ENCODE results near the gene PRMT6. TPM values are rescaled to one million over a fixed set of nuclear protein-coding genes. Genes with fewer than 3 reads are reported as not detected.
A peak's percentile ranks its signal among the peaks of the same experiment; 100 is the strongest.

PRMT6 gene
- total RNA-seq, 2 donors from 2014 or later: 26.0 to 27.6 TPM

DNA sequence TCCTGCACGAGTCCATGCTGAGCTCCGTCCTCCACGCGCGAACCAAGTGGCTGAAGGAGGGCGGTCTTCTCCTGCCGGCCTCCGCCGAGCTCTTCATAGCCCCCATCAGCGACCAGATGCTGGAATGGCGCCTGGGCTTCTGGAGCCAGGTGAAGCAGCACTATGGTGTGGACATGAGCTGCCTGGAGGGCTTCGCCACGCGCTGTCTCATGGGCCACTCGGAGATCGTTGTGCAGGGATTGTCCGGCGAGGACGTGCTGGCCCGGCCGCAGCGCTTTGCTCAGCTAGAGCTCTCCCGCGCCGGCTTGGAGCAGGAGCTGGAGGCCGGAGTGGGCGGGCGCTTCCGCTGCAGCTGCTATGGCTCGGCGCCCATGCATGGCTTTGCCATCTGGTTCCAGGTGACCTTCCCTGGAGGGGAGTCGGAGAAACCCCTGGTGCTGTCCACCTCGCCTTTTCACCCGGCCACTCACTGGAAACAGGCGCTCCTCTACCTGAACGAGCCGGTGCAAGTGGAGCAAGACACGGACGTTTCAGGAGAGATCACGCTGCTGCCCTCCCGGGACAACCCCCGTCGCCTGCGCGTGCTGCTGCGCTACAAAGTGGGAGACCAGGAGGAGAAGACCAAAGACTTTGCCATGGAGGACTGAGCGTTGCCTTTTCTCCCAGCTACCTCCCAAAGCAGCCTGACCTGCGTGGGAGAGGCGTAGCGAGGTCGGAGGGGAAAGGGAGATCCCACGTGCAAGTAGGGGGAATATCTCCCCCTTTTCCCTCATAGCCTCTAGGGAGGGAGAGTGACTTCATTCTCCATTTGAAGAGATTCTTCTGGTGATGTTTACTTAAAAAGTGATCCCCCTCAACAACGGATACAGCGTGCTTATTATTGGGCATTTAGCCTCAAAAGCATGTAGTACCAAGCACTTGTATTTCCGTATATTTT is 991 bp downstream of the PRMT6 start:
- DNase-seq: peak; percentile 85
- peak overlapping the region; percentile 97 for H3K27ac Mint-ChIP-seq
- WGBS, 2 experiments (ENCODE audit: insufficient coverage in 1 of 2, insufficient read length in 1 of 2): 4 to 7% methylated on average over 30 to 50 of the region's 55 CpGs
- Histone ChIP-seq H3K9me3 (ENCODE audit: control insufficient read depth, low read length) (peaks cover 6% of the 10 kb centered on the region), H3K36me3 (ENCODE audit: control insufficient read depth, insufficient read depth, low read length) (peaks cover 8% of the 10 kb centered on the region), H3K27ac (ENCODE audit: low read depth, low read length) (peak overlapping the region; percentile 78), H3K4me3 (ENCODE audit: low read length) (peak overlapping the region; percentile 94), H3K27me3 (ENCODE audit: control insufficient read depth, insufficient read depth, low read length, poor library complexity, severe bottlenecking) (no peaks in the 10 kb centered on the region), H3K4me1 (ENCODE audit: control insufficient read depth, insufficient read depth, low read length) (peaks cover 4% of the 10 kb centered on the region), H3K9ac (ENCODE audit: extremely low read depth, low read length, poor library complexity, severe bottlenecking) (peak overlapping the region; percentile 61)
- peaks cover 9% of the 10 kb centered on the region for H3K36me3 Mint-ChIP-seq (ENCODE audit: low read depth)
- H3K4me1 Mint-ChIP-seq: peaks cover 20% of the 10 kb centered on the region
- peak overlapping the region; percentile 93 for H3K4me3 Mint-ChIP-seq
- no peaks in the 10 kb centered on the region for H3K27me3 Mint-ChIP-seq (ENCODE audit: insufficient read depth)
- peaks cover 4% of the 10 kb centered on the region for H3K9me3 Mint-ChIP-seq
- no peak for TF ChIP-seq CTCF (conservative IDR thresholded peaks at IDR 0.05)

DNA sequence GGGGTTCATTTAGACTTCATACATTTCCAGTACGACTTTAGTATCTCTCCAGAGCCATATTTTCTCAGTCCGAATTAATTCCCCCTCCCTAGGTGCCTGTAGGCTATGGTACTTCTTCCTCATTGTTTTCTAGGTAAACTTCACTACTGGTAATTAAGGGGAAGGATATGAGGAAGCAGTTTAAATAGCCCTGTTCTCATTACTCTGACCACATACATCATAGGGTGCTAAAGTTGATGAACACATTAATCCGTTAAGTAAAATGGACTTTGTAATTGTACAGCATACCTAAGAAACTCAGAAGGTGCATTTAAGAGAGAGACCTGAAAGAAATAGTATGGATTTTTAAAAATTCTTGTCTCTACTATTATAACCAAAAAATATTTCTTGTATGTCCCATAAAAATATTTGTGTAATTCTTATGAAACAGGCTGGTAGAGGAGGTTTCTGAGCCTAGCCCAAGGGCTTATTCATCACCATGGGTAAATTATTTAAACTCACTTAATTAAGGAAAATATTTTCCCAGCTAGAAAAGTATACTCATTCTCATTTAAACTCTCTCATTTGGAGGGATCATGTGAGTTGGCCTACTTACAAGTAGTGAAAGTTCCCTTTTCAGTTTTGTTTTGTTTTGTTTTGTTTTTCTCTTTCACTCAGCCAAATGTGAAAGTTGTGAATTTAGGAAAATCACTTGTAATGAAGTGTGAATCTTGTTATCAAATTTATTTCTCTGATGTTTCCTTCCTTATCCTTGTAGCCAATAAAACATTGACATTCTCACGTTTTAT is 2.0 kb downstream of the PRMT6 start:
- Mint-ChIP-seq H3K27ac (no peak overlapping the region), H3K27me3 (ENCODE audit: insufficient read depth) (no peaks in the 10 kb centered on the region), H3K4me1 (peaks cover 20% of the 10 kb centered on the region), H3K9me3 (peaks cover 4% of the 10 kb centered on the region), H3K4me3 (peak overlapping the region; percentile 93), H3K36me3 (ENCODE audit: low read depth) (peaks cover 9% of the 10 kb centered on the region)
- no peaks in the 10 kb centered on the region for H3K27me3 ChIP-seq (ENCODE audit: control insufficient read depth, insufficient read depth, low read length, poor library complexity, severe bottlenecking)
- H3K36me3 ChIP-seq (ENCODE audit: control insufficient read depth, insufficient read depth, low read length): peaks cover 8% of the 10 kb centered on the region
- TF ChIP-seq CTCF (conservative IDR thresholded peaks at IDR 0.05): no peak
- no peak overlapping the region for H3K27ac ChIP-seq (ENCODE audit: low read depth, low read length)
- no peak overlapping the region for H3K9ac ChIP-seq (ENCODE audit: extremely low read depth, low read length, poor library complexity, severe bottlenecking)
- WGBS, 2 experiments (ENCODE audit: insufficient coverage in 1 of 2, insufficient read length in 1 of 2): 87% methylated on average over 3 of the region's 4 CpGs; no CpG with 5 or more reads in 1 of the 2 experiments
- peaks cover 4% of the 10 kb centered on the region for H3K4me1 ChIP-seq (ENCODE audit: control insufficient read depth, insufficient read depth, low read length)
- no peak for DNase-seq
- peak overlapping the region; percentile 94 for H3K4me3 ChIP-seq (ENCODE audit: low read length)
- H3K9me3 ChIP-seq (ENCODE audit: control insufficient read depth, low read length): peaks cover 6% of the 10 kb centered on the region

DNA sequence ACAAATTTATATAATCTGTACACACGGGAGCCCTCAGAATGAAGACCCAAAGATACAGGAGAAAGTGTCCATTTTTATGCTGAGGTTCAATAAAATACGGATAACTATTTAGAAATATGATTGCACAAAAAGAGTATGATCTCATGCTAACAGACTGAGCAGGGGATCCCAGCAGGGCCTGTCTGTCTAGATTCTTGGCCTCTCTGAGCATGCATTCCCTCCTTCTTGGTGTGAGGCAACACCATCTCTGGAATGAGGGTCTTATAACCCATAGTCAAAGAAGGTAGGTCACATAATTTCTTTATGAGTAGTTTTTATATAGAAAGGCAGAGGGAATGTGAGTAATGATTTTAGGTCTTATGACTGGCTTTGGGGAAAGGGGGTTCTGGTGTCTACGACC is 5.4 kb downstream of the PRMT6 start:
- WGBS, 2 experiments (ENCODE audit: insufficient coverage in 1 of 2, insufficient read length in 1 of 2): 86 to 93% methylated on average over 1 to 3 of the region's 3 CpGs

More for the DNA sequence above, 5.4 kb downstream of the PRMT6 start:
- H3K4me1 Mint-ChIP-seq: peaks cover 22% of the 10 kb centered on the region
- no peak for DNase-seq
- no peaks in the 10 kb centered on the region for H3K9me3 Mint-ChIP-seq
- H3K27me3 Mint-ChIP-seq (ENCODE audit: insufficient read depth): no peaks in the 10 kb centered on the region
- Histone ChIP-seq H3K9ac (ENCODE audit: extremely low read depth, low read length, poor library complexity, severe bottlenecking) (no peak overlapping the region), H3K9me3 (ENCODE audit: control insufficient read depth, low read length) (no peaks in the 10 kb centered on the region), H3K27me3 (ENCODE audit: control insufficient read depth, insufficient read depth, low read length, poor library complexity, severe bottlenecking) (no peaks in the 10 kb centered on the region), H3K4me1 (ENCODE audit: control insufficient read depth, insufficient read depth, low read length) (peaks cover 11% of the 10 kb centered on the region), H3K27ac (ENCODE audit: low read depth, low read length) (no peak overlapping the region), H3K4me3 (ENCODE audit: low read length) (no peak overlapping the region), H3K36me3 (ENCODE audit: control insufficient read depth, insufficient read depth, low read length) (peaks cover 8% of the 10 kb centered on the region)
- TF ChIP-seq CTCF (conservative IDR thresholded peaks at IDR 0.05): no peak
- H3K4me3 Mint-ChIP-seq: no peak overlapping the region
- peaks cover 8% of the 10 kb centered on the region for H3K36me3 Mint-ChIP-seq (ENCODE audit: low read depth)
- H3K27ac Mint-ChIP-seq: no peak overlapping the region
